T-helper 1 cell treated with Interleukin-12 subunit alpha and Interleukin-12 subunit beta and Interleukin-4 antibody, amounts not matched to agents 30 μg/mL and 1 μg/mL, for 36 hours (primary cell): ENCODE results near the gene CHN2.

Experiments used
- H3K27ac Mint-ChIP-seq: one replicate; pipeline ENCODE4 v1.8.0; 2021; ENCODE audit warnings: mild to moderate bottlenecking, mixed read lengths
- H3K27me3 Mint-ChIP-seq: one replicate; pipeline ENCODE4 v1.8.0; 2021; ENCODE audit warnings: low read depth, mixed read lengths
- H3K36me3 Mint-ChIP-seq: one replicate; pipeline ENCODE4 v1.8.0; 2021; ENCODE audit warnings: low read depth, mixed read lengths
- H3K4me1 Mint-ChIP-seq: one replicate; pipeline ENCODE4 v1.8.0; 2021; ENCODE audit warnings: low read depth, mixed read lengths
- H3K4me3 Mint-ChIP-seq: one replicate; pipeline ENCODE4 v1.8.0; 2021; ENCODE audit warnings: mild to moderate bottlenecking, moderate library complexity, mixed read lengths
- H3K9me3 Mint-ChIP-seq: one replicate; pipeline ENCODE4 v1.8.0; 2021; ENCODE audit warnings: mixed read lengths

The CHN2 gene

DNA sequence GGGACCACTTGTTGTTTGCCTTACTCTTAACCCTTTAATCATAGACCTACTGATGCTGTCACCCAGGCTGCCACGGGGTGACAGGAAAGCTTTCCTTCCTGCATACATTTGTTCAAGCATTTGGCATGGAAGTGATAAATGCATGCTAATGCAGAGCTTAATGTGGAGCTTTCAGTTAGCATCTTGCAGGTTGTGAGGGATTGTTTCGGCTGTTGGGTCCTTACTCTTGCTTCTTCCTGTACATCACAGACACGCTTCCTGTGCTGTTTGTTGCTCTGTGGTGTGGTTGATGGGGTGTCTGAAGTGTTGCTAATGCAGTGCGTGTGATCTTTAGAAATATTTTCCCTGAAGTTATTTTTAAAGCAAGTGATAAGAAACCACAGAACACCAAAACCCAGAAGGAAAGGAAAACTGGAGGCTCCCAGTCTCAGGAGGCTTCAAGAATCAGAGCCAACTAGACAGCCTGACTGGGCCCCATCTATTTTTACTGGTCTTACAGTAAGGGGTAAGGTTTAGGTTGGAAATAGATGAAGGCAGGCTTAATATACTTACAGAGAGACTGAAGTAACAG, 143.1 kb downstream of the CHN2 start:
- Mint-ChIP-seq H3K27me3 (peaks cover 3% of the 10 kb centered on the region), H3K4me3 (no peak overlapping the region), H3K4me1 (peaks cover 12% of the 10 kb centered on the region), H3K27ac (no peak overlapping the region), H3K9me3 (no peaks in the 10 kb centered on the region), H3K36me3 (no peaks in the 10 kb centered on the region)

DNA sequence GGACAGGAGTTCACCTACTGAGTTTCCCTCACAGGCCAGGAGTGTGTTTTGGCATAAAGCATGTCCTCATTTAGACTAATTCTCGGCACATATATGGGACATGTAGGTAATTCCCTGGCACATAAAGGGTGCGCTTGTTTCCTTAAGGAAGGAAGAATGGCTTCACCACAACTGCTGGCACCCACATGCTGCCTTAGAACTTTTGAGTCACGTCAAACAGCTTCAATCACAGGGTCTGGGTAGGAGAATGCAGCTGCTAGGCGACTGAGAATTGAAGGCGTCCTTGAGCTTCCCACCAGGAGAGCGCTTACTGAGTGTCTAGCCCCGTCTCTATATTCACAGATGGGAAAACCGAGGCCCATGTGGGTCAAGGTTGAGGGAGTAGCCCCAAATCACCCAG, 146.1 kb downstream of the CHN2 start:
- no peaks in the 10 kb centered on the region for H3K27me3 Mint-ChIP-seq
- H3K9me3 Mint-ChIP-seq: no peaks in the 10 kb centered on the region
- H3K36me3 Mint-ChIP-seq: no peaks in the 10 kb centered on the region
- H3K4me1 Mint-ChIP-seq: peaks cover 12% of the 10 kb centered on the region
- H3K27ac Mint-ChIP-seq: no peak overlapping the region
- no peak overlapping the region for H3K4me3 Mint-ChIP-seq

DNA sequence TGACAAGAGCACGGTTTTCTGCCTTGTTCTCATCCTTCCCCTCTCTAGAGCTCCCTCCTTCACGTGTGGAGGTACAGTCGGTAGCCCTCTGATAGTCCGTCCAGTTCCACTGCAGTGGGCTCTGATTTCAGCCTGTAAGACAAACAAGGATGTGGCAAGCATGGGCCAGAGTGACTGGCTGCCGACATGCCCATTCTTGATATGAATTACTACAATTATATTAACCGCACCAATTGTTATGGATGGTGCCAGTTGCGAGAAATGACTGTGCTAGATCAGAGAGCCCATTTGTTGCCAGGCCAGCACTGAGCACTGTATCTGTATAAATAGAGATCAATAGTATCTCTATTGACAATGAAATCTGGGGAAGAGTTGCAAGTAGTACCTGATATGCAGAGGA, 146.6 kb downstream of the CHN2 start:
- Mint-ChIP-seq H3K27ac (no peak overlapping the region), H3K36me3 (no peaks in the 10 kb centered on the region)

GRCh38 chr7:29342761-29343160, 148.2 kb downstream of the CHN2 start:
- H3K9me3 Mint-ChIP-seq: no peaks in the 10 kb centered on the region

More for the DNA sequence above, 146.6 kb downstream of the CHN2 start:
- no peaks in the 10 kb centered on the region for H3K27me3 Mint-ChIP-seq
- H3K4me3 Mint-ChIP-seq: no peak overlapping the region
- no peaks in the 10 kb centered on the region for H3K9me3 Mint-ChIP-seq
- H3K4me1 Mint-ChIP-seq: peaks cover 12% of the 10 kb centered on the region

GRCh38 chr7:29343399-29343798, 148.8 kb downstream of the CHN2 start:
- Mint-ChIP-seq H3K27me3 (peaks cover 10% of the 10 kb centered on the region), H3K9me3 (no peaks in the 10 kb centered on the region), H3K27ac (no peak overlapping the region), H3K4me3 (no peak overlapping the region), H3K36me3 (no peaks in the 10 kb centered on the region), H3K4me1 (no peaks in the 10 kb centered on the region)

More at GRCh38 chr7:29342761-29343160, 148.2 kb downstream of the CHN2 start:
- no peak overlapping the region for H3K27ac Mint-ChIP-seq
- H3K4me1 Mint-ChIP-seq: peaks cover 2% of the 10 kb centered on the region
- H3K36me3 Mint-ChIP-seq: no peaks in the 10 kb centered on the region
- H3K4me3 Mint-ChIP-seq: no peak overlapping the region
- H3K27me3 Mint-ChIP-seq: peaks cover 5% of the 10 kb centered on the region

DNA sequence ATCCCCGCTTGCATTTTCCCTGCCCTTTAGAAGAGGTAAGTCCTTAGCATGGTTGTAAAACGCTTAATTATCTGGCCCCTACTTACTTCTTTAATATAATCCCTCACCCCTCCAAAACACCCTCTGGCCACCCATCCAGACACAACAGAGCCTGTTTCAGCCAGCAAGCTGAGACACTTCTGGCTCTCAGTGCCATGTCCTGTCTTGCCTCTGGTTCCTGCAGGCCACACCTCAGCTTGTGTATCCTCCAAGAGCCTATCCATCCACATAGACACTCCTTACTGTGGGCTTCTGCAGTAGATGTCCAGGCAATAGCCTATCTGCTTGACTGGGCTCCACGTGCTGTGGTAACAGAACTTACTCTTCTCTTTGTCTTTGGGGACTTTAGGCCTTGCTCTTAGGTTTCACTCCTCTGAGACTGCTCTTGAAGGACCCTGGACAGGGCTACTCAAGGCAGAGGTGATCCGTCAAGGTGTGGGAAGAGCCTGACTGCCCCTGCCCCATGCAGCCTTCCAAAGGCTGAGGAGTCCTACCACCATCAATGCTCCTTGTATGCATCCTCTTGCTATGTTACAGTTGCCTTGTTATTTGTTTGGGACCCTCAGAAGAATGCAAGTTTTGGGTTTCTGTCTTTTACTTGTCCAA, 149.9 kb downstream of the CHN2 start:
- no peaks in the 10 kb centered on the region for H3K36me3 Mint-ChIP-seq
- H3K4me1 Mint-ChIP-seq: no peaks in the 10 kb centered on the region
- no peaks in the 10 kb centered on the region for H3K9me3 Mint-ChIP-seq
- H3K27me3 Mint-ChIP-seq: peaks cover 12% of the 10 kb centered on the region
- no peak overlapping the region for H3K27ac Mint-ChIP-seq
- no peak overlapping the region for H3K4me3 Mint-ChIP-seq

DNA sequence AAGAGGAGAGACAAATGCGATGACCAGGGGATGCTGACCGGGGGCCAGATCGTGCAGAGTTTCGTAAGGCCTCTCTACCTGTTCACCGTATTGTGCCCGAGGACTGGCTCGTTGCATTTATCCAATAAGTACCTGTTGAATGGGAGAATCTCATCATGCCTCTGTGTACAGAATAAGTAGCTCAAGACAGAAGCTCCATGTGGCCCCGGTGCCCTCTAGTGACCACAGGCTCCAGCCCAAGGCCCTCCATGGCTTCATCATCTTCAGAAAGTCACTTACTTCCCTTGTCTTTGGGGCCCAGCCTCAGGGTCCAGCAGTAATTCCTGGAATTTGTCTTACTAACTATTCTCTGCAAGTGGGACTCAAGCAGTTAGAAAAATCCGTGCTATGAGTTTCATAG, 151.0 kb downstream of the CHN2 start:
- no peaks in the 10 kb centered on the region for H3K36me3 Mint-ChIP-seq
- no peaks in the 10 kb centered on the region for H3K9me3 Mint-ChIP-seq
- no peak overlapping the region for H3K27ac Mint-ChIP-seq
- H3K4me3 Mint-ChIP-seq: no peak overlapping the region
- H3K27me3 Mint-ChIP-seq: peaks cover 12% of the 10 kb centered on the region
- no peaks in the 10 kb centered on the region for H3K4me1 Mint-ChIP-seq

- Mint-ChIP-seq H3K4me3 (no peak overlapping the region), H3K36me3 (no peaks in the 10 kb centered on the region), H3K27ac (no peak overlapping the region), H3K27me3 (peaks cover 12% of the 10 kb centered on the region), H3K9me3 (no peaks in the 10 kb centered on the region), H3K4me1 (no peaks in the 10 kb centered on the region)
Measured at GRCh38 chr7:29346231-29346978, 151.8 kb downstream of the CHN2 start.

GRCh38 chr7:29349362-29349761, 154.8 kb downstream of the CHN2 start:
- Mint-ChIP-seq H3K36me3 (no peaks in the 10 kb centered on the region), H3K4me3 (no peak overlapping the region), H3K27ac (no peak overlapping the region), H3K27me3 (peaks cover 12% of the 10 kb centered on the region), H3K9me3 (no peaks in the 10 kb centered on the region), H3K4me1 (no peaks in the 10 kb centered on the region)

- Mint-ChIP-seq H3K27ac (no peak overlapping the region), H3K4me1 (no peaks in the 10 kb centered on the region), H3K9me3 (no peaks in the 10 kb centered on the region), H3K27me3 (peaks cover 12% of the 10 kb centered on the region), H3K36me3 (no peaks in the 10 kb centered on the region), H3K4me3 (no peak overlapping the region)
Measured at GRCh38 chr7:29350351-29350750, 155.8 kb downstream of the CHN2 start.

DNA sequence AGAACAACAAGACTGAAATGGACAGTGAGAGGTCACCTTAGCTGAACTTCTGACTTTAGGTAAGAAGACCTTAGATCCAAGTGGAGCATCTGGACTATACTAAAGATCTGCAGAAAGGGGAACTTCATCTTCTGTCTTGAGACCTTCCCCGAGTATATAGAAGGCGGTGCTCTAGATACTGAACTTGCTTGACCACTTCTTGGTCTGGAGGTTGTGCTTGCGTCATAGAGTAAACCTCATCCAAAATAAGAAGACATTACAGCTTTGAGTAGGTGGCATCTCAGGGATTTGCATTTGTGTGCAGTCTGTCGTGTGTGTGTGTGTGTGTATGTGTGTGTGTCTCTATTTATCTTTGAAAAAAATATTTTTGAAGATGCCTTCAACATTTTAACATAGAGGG, 157.5 kb downstream of the CHN2 start:
- H3K27ac Mint-ChIP-seq: no peak overlapping the region
- H3K9me3 Mint-ChIP-seq: no peaks in the 10 kb centered on the region
- H3K27me3 Mint-ChIP-seq: peaks cover 12% of the 10 kb centered on the region
- no peak overlapping the region for H3K4me3 Mint-ChIP-seq
- no peaks in the 10 kb centered on the region for H3K36me3 Mint-ChIP-seq
- no peaks in the 10 kb centered on the region for H3K4me1 Mint-ChIP-seq

DNA sequence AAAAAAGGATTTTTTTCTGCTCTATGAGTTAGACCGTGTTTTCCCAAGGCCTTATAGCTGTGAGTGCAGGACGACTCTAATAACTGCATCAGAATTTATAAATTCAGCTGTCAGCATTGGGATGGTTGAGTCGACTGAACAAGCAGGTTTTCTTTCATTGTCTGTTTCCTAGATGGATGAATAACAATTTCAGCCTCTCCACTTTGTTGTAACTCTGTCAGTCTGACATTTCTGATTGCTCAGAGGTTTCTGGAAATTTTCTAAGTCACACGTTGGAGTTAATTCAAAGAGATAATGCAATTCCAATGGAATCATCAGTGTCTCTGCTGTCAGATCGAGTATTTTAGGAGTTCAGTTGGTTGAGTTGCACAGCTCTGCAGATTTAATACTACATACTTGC, 159.2 kb downstream of the CHN2 start:
- Mint-ChIP-seq H3K27ac (no peak overlapping the region), H3K27me3 (no peaks in the 10 kb centered on the region), H3K4me1 (no peaks in the 10 kb centered on the region), H3K4me3 (no peak overlapping the region), H3K36me3 (no peaks in the 10 kb centered on the region), H3K9me3 (no peaks in the 10 kb centered on the region)

- H3K9me3 Mint-ChIP-seq: no peaks in the 10 kb centered on the region
Measured at GRCh38 chr7:29354340-29354739, 159.8 kb downstream of the CHN2 start.

DNA sequence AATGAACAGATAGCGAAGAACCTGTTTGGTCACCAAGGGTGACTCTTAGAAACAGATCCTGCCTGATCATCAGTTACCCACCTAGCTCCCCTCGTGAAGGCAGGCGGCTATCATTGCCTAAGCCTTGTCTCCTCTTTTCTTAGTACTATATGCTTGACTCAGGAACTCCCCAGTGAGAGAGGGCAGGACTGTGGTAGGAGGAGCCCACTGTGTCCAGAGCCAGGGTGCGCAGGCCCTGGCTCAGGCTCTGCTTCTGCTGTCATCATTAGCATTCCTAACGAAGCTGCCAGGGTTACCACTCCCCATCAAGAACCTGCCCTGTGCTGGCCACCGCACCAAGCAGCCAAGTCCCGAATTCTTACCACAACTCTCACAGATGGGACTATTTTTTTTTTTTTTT, 160.8 kb downstream of the CHN2 start:
- Mint-ChIP-seq H3K27me3 (no peaks in the 10 kb centered on the region), H3K4me1 (no peaks in the 10 kb centered on the region), H3K36me3 (no peaks in the 10 kb centered on the region), H3K27ac (no peak overlapping the region), H3K9me3 (no peaks in the 10 kb centered on the region), H3K4me3 (no peak overlapping the region)

More at GRCh38 chr7:29354340-29354739, 159.8 kb downstream of the CHN2 start:
- H3K27me3 Mint-ChIP-seq: no peaks in the 10 kb centered on the region
- no peak overlapping the region for H3K4me3 Mint-ChIP-seq
- H3K27ac Mint-ChIP-seq: no peak overlapping the region
- no peaks in the 10 kb centered on the region for H3K36me3 Mint-ChIP-seq
- H3K4me1 Mint-ChIP-seq: no peaks in the 10 kb centered on the region

- no peaks in the 10 kb centered on the region for H3K36me3 Mint-ChIP-seq
- H3K4me1 Mint-ChIP-seq: no peaks in the 10 kb centered on the region
- no peak overlapping the region for H3K4me3 Mint-ChIP-seq
- H3K27me3 Mint-ChIP-seq: no peaks in the 10 kb centered on the region
- H3K9me3 Mint-ChIP-seq: no peaks in the 10 kb centered on the region
- no peak overlapping the region for H3K27ac Mint-ChIP-seq
Measured at GRCh38 chr7:29356631-29357030, 162.1 kb downstream of the CHN2 start.
